Spleen (tissue), 7 donors: ENCODE results near the gene BHLHA9.

Source experiments
- CTCF ChIP-seq, 11 experiments: fragments of 200-600 bp in 7 of 11; fragments of 450-650 bp in 4 of 11; sonication (generic) in 4 of 11; IDR thresholded peaks in 8 of 11; conservative IDR thresholded peaks in 3 of 11; 1 replicate in 7 of 11; 2 replicates in 4 of 11; pipeline versions ENCODE4 v1.4.0 to v1.8.0; 2016 to 2021; ENCODE audit warnings: antibody characterized with exemption in 11 of 11, inconsistent platforms in 4 of 11, mild to moderate bottlenecking in 1 of 11
- POLR2A ChIP-seq, 3 donors: fragments of 450-650 bp; IDR thresholded peaks; one replicate each; pipeline ENCODE4 v1.5.1; 2017; ENCODE audit warnings: antibody characterized with exemption in 3 of 3, mild to moderate bottlenecking in 1 of 3
- donor health status: DM: no; HTN: no; CAD: no; lungs with moderate emphysema.
- donor health status: DM: no; HTN: no; CAD: no.
- donor health status: DM: no; HTN: no; CAD: no.

GRCh38 chr17:1260770-1261161, 9.5 kb upstream of the BHLHA9 start:
- TF ChIP-seq CTCF (IDR thresholded peaks at IDR 0.05 in 8 of 11, conservative IDR thresholded peaks at IDR 0.05 in 3 of 11) (no peak), POLR2A (IDR thresholded peaks at IDR 0.05) (no peak)
